ENCODE results near the gene WNK4.

GRCh38 chr17:42832213-42832933 is 52.0 kb downstream of the WNK4 start:
- TF ChIP-seq CTCF (IDR thresholded peaks at IDR 0.05) (no peak), EP300 (IDR thresholded peaks at IDR 0.05) (no peak)

Measured in upper lobe of left lung (tissue), 4 donors.